HG02884 (cell line): ENCODE data around the gene ACAD11.

Experiments
- ATAC-seq: cut with Tn5 transposase; IDR thresholded peaks from one replicate; pipeline ENCODE4 v1.9.1; 2021; ENCODE audit warnings: mild to moderate bottlenecking, moderate library complexity; ENCODE audit not compliant: unreplicated experiment

ACAD11 gene

GRCh38 chr3:132517311-132517710, 142.3 kb downstream of the ACAD11 start:
- ATAC-seq: no peak

- ATAC-seq: no peak
Measured at GRCh38 chr3:132513057-132513456, 146.6 kb downstream of the ACAD11 start.

GRCh38 chr3:132509506-132509905, 150.1 kb downstream of the ACAD11 start:
- ATAC-seq: no peak

- ATAC-seq: no peak
Measured at GRCh38 chr3:132509096-132509495, 150.5 kb downstream of the ACAD11 start.
